Kidney (tissue), 14 donors: ENCODE measurements around the gene PLCB2. TPM values are rescaled to one million over a fixed set of nuclear protein-coding genes. Genes with fewer than 3 reads are reported as not detected.

ENCODE experiments used
- DNase-seq, 5 donors: peaks; one replicate each; pipeline ENCODE4 v3.0.0-alpha.2; 2013 to 2020
- FAIRE-seq: peaks from 2 replicates; lab custom pipeline; 2012; peaks lifted over from hg19 to GRCh38; lab: Jason Lieb, UNC
- H3K27ac ChIP-seq, 2 donors: one replicate each; pipeline ENCODE4 v1.7.0; 2013; ENCODE audit warnings: low read depth in 2 of 2, low read length in 2 of 2, inconsistent platforms in 1 of 2
- H3K27me3 ChIP-seq: one replicate; pipeline ENCODE4 v1.7.1; 2013; ENCODE audit warnings: low read length, inconsistent platforms; ENCODE audit not compliant: control insufficient read depth, insufficient read depth
- H3K36me3 ChIP-seq, 3 donors: one replicate each; pipeline versions ENCODE4 v1.7.0 to v1.7.1; 2013; ENCODE audit warnings: low read length in 3 of 3, control low read depth in 1 of 3, inconsistent platforms in 1 of 3; ENCODE audit not compliant: insufficient read depth in 3 of 3, control insufficient read depth in 2 of 3
- H3K4me1 ChIP-seq, 3 donors: one replicate each; pipeline versions ENCODE4 v1.7.0 to v1.7.1; 2013; ENCODE audit warnings: low read length in 3 of 3, inconsistent platforms in 1 of 3, low read depth in 1 of 3; ENCODE audit not compliant: control insufficient read depth in 2 of 3, insufficient read depth in 2 of 3
- H3K4me3 ChIP-seq, 3 donors: one replicate each; pipeline versions ENCODE4 v1.7.0 to v1.8.1; 2013; ENCODE audit warnings: low read length in 3 of 3, control low read depth in 1 of 3, inconsistent platforms in 1 of 3
- H3K9ac ChIP-seq, 3 donors: one replicate each; pipeline versions ENCODE4 v1.7.0 to v1.7.1; 2013; ENCODE audit warnings: low read length in 3 of 3, control low read depth in 1 of 3, inconsistent platforms in 1 of 3
- H3K9me3 ChIP-seq, 3 donors: one replicate each; pipeline versions ENCODE4 v1.7.0 to v1.7.1; 2013; ENCODE audit warnings: low read length in 3 of 3, control low read depth in 1 of 3, inconsistent platforms in 1 of 3; ENCODE audit not compliant: control insufficient read depth in 2 of 3, insufficient read depth in 1 of 3
- CTCF ChIP-seq: IDR thresholded peaks from 3 replicates; pipeline ENCODE4 v1.5.1; 2012; ENCODE audit warnings: mild to moderate bottlenecking, moderate library complexity, borderline replicate concordance; ENCODE audit not compliant: insufficient read depth; ENCODE audit errors: extremely low read depth
- intact Hi-C: fragments of 100-400 bp; cut with DNase I; formaldehyde crosslinking; loops from one replicate; pipeline ENCODE4 v1.11.1; 2022
- polyA plus RNA-seq: library from polyadenylated mRNA; stranded (reverse); fragments of 350-450 nt; fragmentation: Illumina TruSeq; extraction: RNeasy Lipid Tissue Mini Kit (QIAGEN cat#74804); gene quantifications from one replicate; pipeline ENCODE4 v1.2.3, GENCODE V29; 2014; ENCODE audit warnings: low read depth, low replicate concordance; ENCODE audit not compliant: insufficient read depth
- total RNA-seq: library from RNA; stranded (reverse); fragmentation: NEBNext Ultra II Directional; extraction: Animal tissue kit (Norgen Biotek cat#: 25700); gene quantifications from one replicate; pipeline ENCODE4 v1.2.1, GENCODE V29; 2021
- donor health status: control.
- donor health status: control.
- donor health status: control.
- donor health status: control.
- donor health status: control.
- donor health status: DM: yes; HTN: yes; CAD: no.
- donor health status: Normal renal cell carcinoma (clear cell type).

Gene PLCB2
- total and polyA plus RNA-seq, 2 donors from 2014 or later: 4.4 to 37.2 TPM

- no peak overlapping the region for H3K27ac ChIP-seq
- FAIRE-seq: no peak
- no peak for DNase-seq
Observed at GRCh38 chr15:40287968-40288367, 19.8 kb downstream of the PLCB2 start.

DNA sequence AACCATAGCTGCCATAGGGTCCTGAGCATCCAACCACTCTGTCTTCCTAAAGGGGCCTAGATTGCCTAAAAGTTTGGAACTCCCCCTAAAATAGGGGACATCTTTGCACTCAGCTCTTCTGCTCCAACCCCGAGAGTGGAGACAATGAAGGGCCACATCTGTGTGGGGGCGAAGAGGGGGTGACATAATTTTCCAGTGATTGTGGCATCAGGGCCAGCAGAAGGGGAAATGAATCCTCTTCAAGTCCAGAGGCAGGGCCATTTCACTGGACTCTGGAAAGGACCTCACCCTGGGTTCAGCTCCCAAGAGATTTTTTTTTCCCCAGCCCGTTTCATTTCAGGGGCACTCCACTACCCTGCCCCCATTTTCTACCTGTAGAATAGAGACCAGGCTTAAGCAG, 20.2 kb downstream of the PLCB2 start:
- FAIRE-seq (no peak), DNase-seq (no peak)
- no peak for TF ChIP-seq CTCF
- no peaks in the 10 kb centered on the region for H3K36me3 ChIP-seq
- no peak overlapping the region for H3K9ac ChIP-seq
- peaks cover 0 to 12% (median 10%) of the 10 kb centered on the region in 3 donors for H3K4me1 ChIP-seq
- H3K4me3 ChIP-seq: no peak overlapping the region
- no peaks in the 10 kb centered on the region for H3K9me3 ChIP-seq
- H3K27me3 ChIP-seq: peaks cover 9% of the 10 kb centered on the region
- intact Hi-C loops: no loop called here
- no peak overlapping the region for H3K27ac ChIP-seq

More at GRCh38 chr15:40287968-40288367, 19.8 kb downstream of the PLCB2 start:
- intact Hi-C loops: no loop called here
- Histone ChIP-seq H3K4me1 (peaks cover 0 to 10% (median 10%) of the 10 kb centered on the region in 3 donors), H3K9ac (no peak overlapping the region), H3K36me3 (no peaks in the 10 kb centered on the region), H3K9me3 (no peaks in the 10 kb centered on the region), H3K4me3 (no peak overlapping the region), H3K27me3 (peaks cover 9% of the 10 kb centered on the region)
- TF ChIP-seq CTCF: no peak

DNA sequence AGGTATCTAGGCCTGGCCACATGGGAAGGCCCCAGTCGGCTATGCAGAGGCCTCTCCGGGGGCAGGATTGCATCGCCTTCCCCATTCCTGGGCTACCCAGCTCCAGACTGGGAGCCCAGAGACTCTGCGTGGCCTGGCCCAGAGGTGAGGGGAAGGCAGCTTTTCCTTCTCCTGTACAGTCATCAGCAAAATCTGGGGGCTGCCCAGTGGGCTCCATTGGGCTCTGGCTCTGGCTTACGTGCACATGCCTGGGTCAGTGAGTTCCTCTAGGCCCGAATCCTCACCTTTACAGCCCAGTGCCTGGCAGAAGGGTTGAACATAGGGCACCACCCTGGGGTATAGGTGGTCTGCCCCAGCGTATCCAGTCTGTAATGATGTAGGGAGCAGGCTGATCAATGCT, 20.9 kb downstream of the PLCB2 start:
- Histone ChIP-seq H3K27me3 (peaks cover 9% of the 10 kb centered on the region), H3K9me3 (no peaks in the 10 kb centered on the region), H3K4me1 (peaks cover 0 to 18% (median 10%) of the 10 kb centered on the region in 3 donors), H3K4me3 (no peak overlapping the region), H3K27ac (no peak overlapping the region), H3K36me3 (no peaks in the 10 kb centered on the region), H3K9ac (no peak overlapping the region)
- no peak for FAIRE-seq
- no peak for DNase-seq
- intact Hi-C loops: no loop called here
- TF ChIP-seq CTCF: no peak

DNA sequence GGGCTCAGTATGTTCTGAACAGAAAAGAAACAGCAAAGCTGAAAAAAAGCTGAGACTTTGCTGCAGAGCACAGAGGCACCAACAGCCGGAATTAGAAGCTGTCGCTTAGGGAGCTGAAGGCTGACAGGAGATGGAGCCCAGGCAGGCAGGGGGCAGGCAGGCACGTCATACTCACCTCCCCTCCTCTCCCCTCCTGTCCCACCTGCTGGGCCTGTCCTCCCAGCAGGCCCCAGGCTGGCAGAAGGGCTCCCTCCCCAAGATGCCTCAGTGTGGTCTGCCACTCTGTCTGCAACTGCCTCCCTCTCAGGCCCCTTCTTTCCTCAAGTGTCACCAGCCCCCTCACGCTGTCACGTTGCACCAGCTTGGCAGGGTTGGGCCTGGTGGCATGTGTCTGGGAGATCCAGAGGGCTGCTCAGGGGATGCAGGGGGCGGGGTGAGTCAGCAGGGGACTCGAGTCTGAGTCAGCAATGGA, 21.6 kb downstream of the PLCB2 start:
- peaks cover 0 to 17% (median 10%) of the 10 kb centered on the region in 3 donors for H3K4me1 ChIP-seq
- H3K27me3 ChIP-seq: peaks cover 11% of the 10 kb centered on the region
- intact Hi-C loops: no loop called here
- FAIRE-seq (no peak), DNase-seq (no peak)
- H3K9ac ChIP-seq: no peak overlapping the region
- H3K36me3 ChIP-seq: no peaks in the 10 kb centered on the region
- no peak overlapping the region for H3K4me3 ChIP-seq
- H3K9me3 ChIP-seq: no peaks in the 10 kb centered on the region
- TF ChIP-seq CTCF: no peak
- H3K27ac ChIP-seq: no peak overlapping the region
